ENCODE measurements around the gene MGMT.
"Not testable (repeated sequence)": the region's sequence is repeated elsewhere in the genome, so short reads cannot be mapped to it uniquely, and the experiment has no call there.

MGMT gene

GRCh38 chr10:129433266-129433665 is 33.8 kb upstream of the MGMT start:
- no peaks in the 10 kb centered on the region for H3F3A ChIP-seq (ENCODE audit: insufficient read depth, low read length)
- H3K9ac ChIP-seq (ENCODE audit: low read length) = no peak overlapping the region
- no peak overlapping the region for H2AFZ ChIP-seq (ENCODE audit: low read length)
- H3K27ac ChIP-seq (ENCODE audit: low read depth, low read length, poor library complexity, severe bottlenecking) = no peak overlapping the region
- no peak overlapping the region for H3K4me2 ChIP-seq (ENCODE audit: low read length)
- no peak overlapping the region for H3K4me3 ChIP-seq (ENCODE audit: low read depth, low read length, poor library complexity, severe bottlenecking)
- no peaks in the 10 kb centered on the region for H3K27me3 ChIP-seq (ENCODE audit: insufficient read depth, low read length)
- no peaks in the 10 kb centered on the region for H3K9me2 ChIP-seq (ENCODE audit: low read depth, low read length)
- no peak for TF ChIP-seq EZH2 (IDR thresholded peaks at IDR 0.05; ENCODE audit: borderline replicate concordance, low read length)
- TF ChIP-seq CTCF (IDR thresholded peaks at IDR 0.05; ENCODE audit: low read length) = no peak
- no peaks in the 10 kb centered on the region for H3K36me3 ChIP-seq (ENCODE audit: insufficient read depth, low read length)
- no peaks in the 10 kb centered on the region for H3K4me1 ChIP-seq (ENCODE audit: insufficient read depth, low read length, severe bottlenecking)
- H4K20me1 ChIP-seq (ENCODE audit: insufficient read depth, low read length) = no peaks in the 10 kb centered on the region
- no peaks in the 10 kb centered on the region for H3K9me3 ChIP-seq (ENCODE audit: low read length)
- no peaks in the 10 kb centered on the region for H3K79me2 ChIP-seq (ENCODE audit: insufficient read depth, low read length)

- H3K27ac ChIP-seq (ENCODE audit: low read depth, low read length, poor library complexity, severe bottlenecking); H3K9me2 ChIP-seq (ENCODE audit: low read depth, low read length); H3K4me2 ChIP-seq (ENCODE audit: low read length); H3F3A ChIP-seq (ENCODE audit: insufficient read depth, low read length); H3K9ac ChIP-seq (ENCODE audit: low read length); H4K20me1 ChIP-seq (ENCODE audit: insufficient read depth, low read length); H3K27me3 ChIP-seq (ENCODE audit: insufficient read depth, low read length); H3K79me2 ChIP-seq (ENCODE audit: insufficient read depth, low read length); H3K4me3 ChIP-seq (ENCODE audit: low read depth, low read length, poor library complexity, severe bottlenecking); H3K36me3 ChIP-seq (ENCODE audit: insufficient read depth, low read length); H2AFZ ChIP-seq (ENCODE audit: low read length); H3K4me1 ChIP-seq (ENCODE audit: insufficient read depth, low read length, severe bottlenecking); H3K9me3 ChIP-seq (ENCODE audit: low read length): not testable (repeated sequence)
These were observed 31.3 kb upstream of the MGMT start for GRCh38 chr10:129435724-129436123.

- Histone ChIP-seq H3K27ac (ENCODE audit: low read depth, low read length, poor library complexity, severe bottlenecking) (no peak overlapping the region), H4K20me1 (ENCODE audit: insufficient read depth, low read length) (no peaks in the 10 kb centered on the region), H3K36me3 (ENCODE audit: insufficient read depth, low read length) (no peaks in the 10 kb centered on the region), H3K79me2 (ENCODE audit: insufficient read depth, low read length) (no peaks in the 10 kb centered on the region), H3K9ac (ENCODE audit: low read length) (no peak overlapping the region), H2AFZ (ENCODE audit: low read length) (no peak overlapping the region), H3K9me2 (ENCODE audit: low read depth, low read length) (no peaks in the 10 kb centered on the region), H3K4me3 (ENCODE audit: low read depth, low read length, poor library complexity, severe bottlenecking) (no peak overlapping the region), H3F3A (ENCODE audit: insufficient read depth, low read length) (no peaks in the 10 kb centered on the region), H3K9me3 (ENCODE audit: low read length) (no peaks in the 10 kb centered on the region), H3K4me2 (ENCODE audit: low read length) (no peak overlapping the region), H3K27me3 (ENCODE audit: insufficient read depth, low read length) (no peaks in the 10 kb centered on the region; the same call in 1 of the 2 replicates), H3K4me1 (ENCODE audit: insufficient read depth, low read length, severe bottlenecking) (no peaks in the 10 kb centered on the region)
- TF ChIP-seq CTCF (IDR thresholded peaks at IDR 0.05; ENCODE audit: low read length) (no peak), EZH2 (IDR thresholded peaks at IDR 0.05; ENCODE audit: borderline replicate concordance, low read length) (no peak)
These were observed 29.0 kb upstream of the MGMT start for GRCh38 chr10:129438024-129438423.

GRCh38 chr10:129440247-129440646 is 26.8 kb upstream of the MGMT start:
- Histone ChIP-seq H3K4me1 (ENCODE audit: insufficient read depth, low read length, severe bottlenecking) (no peaks in the 10 kb centered on the region), H3K27ac (ENCODE audit: low read depth, low read length, poor library complexity, severe bottlenecking) (no peak overlapping the region), H3K4me3 (ENCODE audit: low read depth, low read length, poor library complexity, severe bottlenecking) (no peak overlapping the region), H3K9ac (ENCODE audit: low read length) (no peak overlapping the region), H3F3A (ENCODE audit: insufficient read depth, low read length) (no peaks in the 10 kb centered on the region), H3K79me2 (ENCODE audit: insufficient read depth, low read length) (no peaks in the 10 kb centered on the region), H4K20me1 (ENCODE audit: insufficient read depth, low read length) (no peaks in the 10 kb centered on the region), H3K9me3 (ENCODE audit: low read length) (no peaks in the 10 kb centered on the region), H3K9me2 (ENCODE audit: low read depth, low read length) (no peaks in the 10 kb centered on the region), H3K4me2 (ENCODE audit: low read length) (no peak overlapping the region), H3K36me3 (ENCODE audit: insufficient read depth, low read length) (no peaks in the 10 kb centered on the region), H3K27me3 (ENCODE audit: insufficient read depth, low read length) (no peaks in the 10 kb centered on the region; the same call in 1 of the 2 replicates), H2AFZ (ENCODE audit: low read length) (no peak overlapping the region)
- TF ChIP-seq EZH2 (IDR thresholded peaks at IDR 0.05; ENCODE audit: borderline replicate concordance, low read length) (no peak), CTCF (IDR thresholded peaks at IDR 0.05; ENCODE audit: low read length) (no peak)

Measured in OCI-LY1 (cell line).